SK-N-MC (cell line): Measurements from ENCODE around the gene FGF2.

ENCODE experiments used
- EZH2 ChIP-seq: fragments of 200-600 bp; sonication (generic); IDR thresholded peaks from one replicate; pipeline ENCODE4 v1.6.1; 2017; ENCODE audit warnings: antibody characterized with exemption
- FOXP2 ChIP-seq: optimal IDR thresholded peaks from 2 replicates; pipeline ENCODE3; 2011; ENCODE audit warnings: mild to moderate bottlenecking, moderate library complexity; ENCODE audit not compliant: insufficient read depth; ENCODE audit errors: extremely low read length, control extremely low read depth
- POLR2AphosphoS5 ChIP-seq: IDR thresholded peaks from 2 replicates; pipeline ENCODE4 v1.6.1; 2012; ENCODE audit warnings: mild to moderate bottlenecking, low read depth, low read length, borderline replicate concordance

DNA sequence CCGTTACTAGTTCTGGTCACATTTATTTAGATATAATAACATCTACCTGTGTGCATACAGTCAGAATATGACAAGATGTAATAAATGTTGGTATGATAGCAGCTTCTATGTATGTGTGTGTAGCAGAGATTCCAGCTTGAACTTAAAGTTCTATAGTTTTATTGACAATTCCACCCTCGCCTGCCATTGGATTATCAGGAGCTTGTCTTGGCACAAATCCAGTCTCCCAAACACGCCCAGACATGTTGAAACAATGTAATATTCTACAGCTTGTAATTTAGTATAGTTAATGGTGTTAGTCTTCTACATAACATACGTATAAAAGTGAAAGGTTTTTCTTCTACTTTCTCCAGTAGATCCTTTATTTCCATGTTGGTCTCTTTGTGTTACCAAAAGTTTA, 49.7 kb upstream of the FGF2 start:
- TF ChIP-seq EZH2 = no peak
- TF ChIP-seq POLR2AphosphoS5 = no peak
- TF ChIP-seq FOXP2 = no peak
